Kidney epithelial cell (primary cell): ENCODE measurements around the gene CH25H. TPM values are rescaled to one million over a fixed set of nuclear protein-coding genes. Genes with fewer than 3 reads are reported as not detected.

Experiments
- DNase-seq: peaks from one replicate; pipeline ENCODE4 v3.0.0-alpha.2; 2010; ENCODE audit warnings: low read depth
- H3K27me3 ChIP-seq: 2 replicates; pipeline ENCODE4 v1.6.0; 2011; ENCODE audit warnings: low read length; ENCODE audit not compliant: control insufficient read depth, insufficient read depth
- H3K36me3 ChIP-seq: 2 replicates; pipeline ENCODE4 v1.5.1; 2011; ENCODE audit warnings: low read length; ENCODE audit not compliant: control insufficient read depth, insufficient read depth
- H3K4me3 ChIP-seq: 2 replicates; pipeline ENCODE4 v1.5.1; 2011; ENCODE audit warnings: low read depth, mild to moderate bottlenecking, control low read depth, low read length
- CTCF ChIP-seq: IDR thresholded peaks from 2 replicates; pipeline ENCODE4 v1.5.1; 2011; ENCODE audit warnings: mild to moderate bottlenecking, moderate library complexity, low read length, control low read depth, inconsistent platforms; ENCODE audit not compliant: insufficient read depth, poor library complexity, severe bottlenecking
- total RNA-seq: library from RNA; depleted of rRNA; stranded (reverse); fragments of >200 nt; gene quantifications from 2 replicates; pipeline ENCODE4 v1.2.3, GENCODE V29; 2015

CH25H gene
- total RNA-seq, 1 donor from 2014 or later: 0.29 TPM

DNA sequence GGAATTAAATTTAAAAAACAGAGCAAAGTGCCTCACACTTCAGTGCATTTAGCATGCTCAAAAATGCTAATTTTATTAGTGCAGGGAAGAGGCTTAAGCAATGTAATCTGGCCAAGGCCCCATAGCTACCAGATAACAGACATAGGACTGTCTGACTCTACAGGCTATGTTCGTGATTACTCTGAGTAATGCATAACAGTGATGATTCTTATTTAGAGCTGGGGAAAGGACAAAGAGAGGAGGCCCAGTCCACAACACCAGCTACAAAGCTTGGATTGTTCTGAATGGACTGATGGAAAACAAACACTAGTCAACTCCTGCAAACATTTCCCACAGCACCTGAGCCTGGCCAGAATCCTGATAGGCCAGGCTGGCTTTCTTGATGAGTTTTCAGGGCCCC, 8.4 kb upstream of the CH25H start:
- Histone ChIP-seq H3K36me3 (no peaks in the 10 kb centered on the region), H3K27me3 (no peaks in the 10 kb centered on the region), H3K4me3 (no peak overlapping the region)
- no peak for TF ChIP-seq CTCF
- no peak for DNase-seq

DNA sequence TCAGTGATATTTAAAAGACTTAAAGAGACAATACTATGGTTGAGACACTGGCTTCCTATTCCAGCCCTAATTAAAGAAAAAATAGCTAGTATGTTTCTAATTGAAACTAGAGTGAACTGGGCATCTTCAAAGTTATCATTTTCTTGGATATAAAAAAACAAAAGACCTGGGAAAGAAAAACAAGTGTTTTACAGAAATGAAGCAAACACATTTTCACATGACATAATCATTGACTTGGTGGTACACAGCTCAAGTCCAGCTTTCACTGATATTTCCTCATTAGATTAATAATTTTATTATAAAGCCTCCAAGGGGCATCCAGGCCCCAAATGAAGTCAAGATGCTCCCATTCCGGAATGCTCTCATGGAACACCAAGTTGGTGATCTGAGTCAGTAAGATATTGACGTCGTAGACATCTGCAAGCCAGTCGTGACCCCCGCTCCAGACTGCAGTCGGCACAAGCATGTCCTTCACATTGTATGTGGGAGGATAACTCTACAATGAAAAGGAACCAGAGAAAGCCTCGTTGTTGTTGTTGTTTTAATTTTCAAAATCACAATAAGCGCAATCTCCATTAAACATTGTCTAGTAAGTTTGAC, 7.5 kb upstream of the CH25H start:
- no peaks in the 10 kb centered on the region for H3K36me3 ChIP-seq
- no peak for TF ChIP-seq CTCF
- H3K27me3 ChIP-seq: no peaks in the 10 kb centered on the region
- no peak for DNase-seq
- no peak overlapping the region for H3K4me3 ChIP-seq

- Histone ChIP-seq H3K4me3 (no peak overlapping the region), H3K27me3 (no peaks in the 10 kb centered on the region), H3K36me3 (no peaks in the 10 kb centered on the region)
- no peak for DNase-seq
- peak; percentile 46 for TF ChIP-seq CTCF
These were observed 6.2 kb upstream of the CH25H start for GRCh38 chr10:89213191-89213808.

GRCh38 chr10:89210794-89211425, 3.8 kb upstream of the CH25H start:
- H3K27me3 ChIP-seq: peaks cover 7% of the 10 kb centered on the region
- no peak for DNase-seq

DNA sequence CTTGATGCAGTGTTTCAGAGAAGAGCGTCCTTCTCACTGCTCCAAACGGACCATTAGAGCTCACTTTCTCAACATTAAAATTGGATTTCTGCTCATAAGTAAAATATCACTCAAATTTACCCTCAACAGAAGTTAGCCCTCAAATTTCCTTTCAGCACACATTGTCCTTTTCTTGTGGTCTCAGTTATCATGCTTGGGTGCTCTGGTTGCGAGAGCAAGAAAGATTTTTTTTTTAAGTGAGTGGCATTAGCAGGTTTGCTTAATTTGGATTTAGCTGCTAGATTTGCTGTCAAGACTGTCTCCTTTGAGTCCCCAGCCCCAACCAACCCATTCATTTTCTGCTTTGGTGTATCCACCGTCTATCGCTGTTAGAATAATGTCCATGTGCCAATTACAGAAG, 2.6 kb upstream of the CH25H start:
- no peak for DNase-seq
- H3K27me3 ChIP-seq: peaks cover 7% of the 10 kb centered on the region
- no peak overlapping the region for H3K4me3 ChIP-seq
- no peak for TF ChIP-seq CTCF
- no peaks in the 10 kb centered on the region for H3K36me3 ChIP-seq

More at GRCh38 chr10:89210794-89211425, 3.8 kb upstream of the CH25H start:
- Histone ChIP-seq H3K4me3 (no peak overlapping the region), H3K36me3 (no peaks in the 10 kb centered on the region)
- TF ChIP-seq CTCF: no peak
